ENCODE results near the gene TOM1L1. TPM values are rescaled to one million over a fixed set of nuclear protein-coding genes. Genes with fewer than 3 reads are reported as not detected.

Gene TOM1L1
- total RNA-seq, 2 experiments from 2014 or later = not detected

GRCh38 chr17:54899721-54900456 lies 763 bp upstream of the TOM1L1 start:
- BruUV-seq (replicated peaks) = no TSS peak
- intact Hi-C loops (cut with micrococcal nuclease; ENCODE audit: unreplicated experiment) = no loop called here
- H3K4me2 ChIP-seq (ENCODE audit: low read length) = no peak overlapping the region
- no peaks in the 10 kb centered on the region for H3K79me2 ChIP-seq (ENCODE audit: insufficient read depth, low read depth, low read length)
- TF ChIP-seq EZH2phosphoT487 (IDR thresholded peaks at IDR 0.05; ENCODE audit: borderline replicate concordance, low read depth, low read length) = no peak
- TF ChIP-seq CTCF (conservative IDR thresholded peaks at IDR 0.05; ENCODE audit: low read length) = no peak
- CTCF ChIA-PET (ENCODE audit: unreplicated experiment) = no interaction called here
- H2AFZ ChIP-seq (ENCODE audit: low read length) = no peak overlapping the region
- H3K9me3 ChIP-seq (ENCODE audit: low read length) = no peaks in the 10 kb centered on the region
- POLR2A ChIA-PET = interaction anchor here (1.0 kb wide), 1 partner anchor 11 kb away, joined by 3 read pairs; no protein-coding TSS in a partner anchor
- H3K27ac ChIP-seq (ENCODE audit: low read depth, low read length, poor library complexity, severe bottlenecking) = no peak overlapping the region
- no peaks in the 10 kb centered on the region for H3K4me1 ChIP-seq (ENCODE audit: insufficient read depth, low read length, poor library complexity, severe bottlenecking)
- no peaks in the 10 kb centered on the region for H3K36me3 ChIP-seq (ENCODE audit: insufficient read depth, low read length)
- H3K4me3 ChIP-seq (ENCODE audit: low read depth, low read length, poor library complexity, severe bottlenecking) = no peak overlapping the region
- H3K9me2 ChIP-seq (ENCODE audit: insufficient read depth, low read length) = no peaks in the 10 kb centered on the region
- no peak for DNase-seq (ENCODE audit: low spot score)
- H4K20me1 ChIP-seq (ENCODE audit: insufficient read depth, low read length) = no peaks in the 10 kb centered on the region

- no peaks in the 10 kb centered on the region for H3K79me2 ChIP-seq (ENCODE audit: insufficient read depth, low read depth, low read length)
- H3K9me2 ChIP-seq (ENCODE audit: insufficient read depth, low read length) = no peaks in the 10 kb centered on the region
- intact Hi-C loops (cut with micrococcal nuclease; ENCODE audit: unreplicated experiment) = no loop called here
- no peak overlapping the region for H3K4me2 ChIP-seq (ENCODE audit: low read length)
- no peak overlapping the region for H3K27ac ChIP-seq (ENCODE audit: low read depth, low read length, poor library complexity, severe bottlenecking)
- ChIA-PET POLR2A (no interaction called here), CTCF (ENCODE audit: unreplicated experiment) (no interaction called here)
- no peak for DNase-seq (ENCODE audit: low spot score)
- no peak for TF ChIP-seq CTCF (conservative IDR thresholded peaks at IDR 0.05; ENCODE audit: low read length)
- no peak for TF ChIP-seq EZH2phosphoT487 (IDR thresholded peaks at IDR 0.05; ENCODE audit: borderline replicate concordance, low read depth, low read length)
- no peaks in the 10 kb centered on the region for H3K36me3 ChIP-seq (ENCODE audit: insufficient read depth, low read length)
- no peaks in the 10 kb centered on the region for H4K20me1 ChIP-seq (ENCODE audit: insufficient read depth, low read length)
- no peak overlapping the region for H3K4me3 ChIP-seq (ENCODE audit: low read depth, low read length, poor library complexity, severe bottlenecking)
- no peaks in the 10 kb centered on the region for H3K9me3 ChIP-seq (ENCODE audit: low read length)
- no peak overlapping the region for H2AFZ ChIP-seq (ENCODE audit: low read length)
- no peaks in the 10 kb centered on the region for H3K4me1 ChIP-seq (ENCODE audit: insufficient read depth, low read length, poor library complexity, severe bottlenecking)
- BruUV-seq (replicated peaks) = no TSS peak
Measured at GRCh38 chr17:54901230-54901822, 674 bp downstream of the TOM1L1 start.

GRCh38 chr17:54902017-54902416 lies 1.4 kb downstream of the TOM1L1 start:
- ChIA-PET POLR2A (no interaction called here), CTCF (ENCODE audit: unreplicated experiment) (no interaction called here)
- Histone ChIP-seq H3K4me1 (ENCODE audit: insufficient read depth, low read length, poor library complexity, severe bottlenecking) (no peaks in the 10 kb centered on the region), H3K36me3 (ENCODE audit: insufficient read depth, low read length) (no peaks in the 10 kb centered on the region), H3K4me2 (ENCODE audit: low read length) (no peak overlapping the region), H4K20me1 (ENCODE audit: insufficient read depth, low read length) (no peaks in the 10 kb centered on the region), H3K79me2 (ENCODE audit: insufficient read depth, low read depth, low read length) (no peaks in the 10 kb centered on the region), H3K4me3 (ENCODE audit: low read depth, low read length, poor library complexity, severe bottlenecking) (no peak overlapping the region), H3K9me2 (ENCODE audit: insufficient read depth, low read length) (no peaks in the 10 kb centered on the region), H3K9me3 (ENCODE audit: low read length) (no peaks in the 10 kb centered on the region), H2AFZ (ENCODE audit: low read length) (no peak overlapping the region), H3K27ac (ENCODE audit: low read depth, low read length, poor library complexity, severe bottlenecking) (no peak overlapping the region)
- intact Hi-C loops (cut with micrococcal nuclease; ENCODE audit: unreplicated experiment) = no loop called here
- BruUV-seq (replicated peaks) = no TSS peak
- no peak for TF ChIP-seq EZH2phosphoT487 (IDR thresholded peaks at IDR 0.05; ENCODE audit: borderline replicate concordance, low read depth, low read length)
- no peak for TF ChIP-seq CTCF (conservative IDR thresholded peaks at IDR 0.05; ENCODE audit: low read length)
- DNase-seq (ENCODE audit: low spot score) = no peak
